HG03520 (cell line): ENCODE results near the gene TYR.
"Not testable (repeated sequence)": the region's sequence is repeated elsewhere in the genome, so short reads cannot be mapped to it uniquely, and the experiment has no call there.

Experiments
- ATAC-seq: cut with Tn5 transposase; IDR thresholded peaks from one replicate; pipeline ENCODE4 v1.9.1; 2021; ENCODE audit warnings: mild to moderate bottlenecking, moderate library complexity; ENCODE audit not compliant: unreplicated experiment

TYR gene

GRCh38 chr11:89267660-89268302, 90.1 kb downstream of the TYR start:
- no peak for ATAC-seq

DNA sequence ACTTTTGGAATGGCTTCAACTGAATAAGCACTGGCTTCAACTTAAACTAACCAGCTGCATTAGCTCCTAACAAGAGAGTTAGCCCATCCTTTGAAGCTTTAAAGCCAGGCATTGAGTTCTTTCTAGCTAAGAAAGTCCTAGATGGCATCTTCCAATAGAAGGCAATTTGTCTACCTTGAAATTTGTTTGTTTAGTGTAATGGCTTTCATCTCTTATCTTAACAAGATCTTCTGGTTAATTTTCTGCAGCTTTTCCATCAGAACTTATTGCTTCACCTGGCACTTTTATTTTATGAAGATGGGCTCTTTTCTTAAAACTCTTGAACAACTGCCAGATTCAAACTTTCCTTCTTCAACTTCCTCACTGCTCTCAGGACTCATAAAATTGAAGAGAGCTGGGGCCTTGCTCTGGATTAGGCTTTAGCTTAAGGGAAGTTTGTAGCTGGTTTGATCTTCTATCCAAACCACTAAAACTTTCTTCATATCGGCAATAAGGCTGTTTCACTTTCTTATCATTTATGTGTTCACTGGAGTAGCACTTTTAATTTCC, 94.9 kb downstream of the TYR start:
- ATAC-seq = not testable (repeated sequence)

DNA sequence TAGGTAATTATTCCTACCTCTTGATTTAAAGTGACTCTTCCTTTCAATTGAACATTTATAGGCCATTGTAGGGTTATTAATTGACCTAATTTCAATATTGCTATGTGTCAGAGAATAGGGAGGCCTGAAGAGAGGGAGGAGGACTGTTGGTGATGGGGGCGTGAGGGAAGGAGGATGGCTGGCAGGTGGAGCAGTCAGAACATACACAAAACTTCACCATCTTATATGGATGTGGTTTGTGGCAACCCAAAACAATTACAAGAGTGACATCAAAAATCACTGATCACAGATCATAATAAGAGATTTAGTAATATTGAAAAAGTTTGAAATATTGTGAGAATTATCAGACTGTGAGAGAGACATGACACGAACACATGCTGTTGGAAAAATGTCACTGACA, 95.5 kb downstream of the TYR start:
- not testable (repeated sequence) for ATAC-seq

DNA sequence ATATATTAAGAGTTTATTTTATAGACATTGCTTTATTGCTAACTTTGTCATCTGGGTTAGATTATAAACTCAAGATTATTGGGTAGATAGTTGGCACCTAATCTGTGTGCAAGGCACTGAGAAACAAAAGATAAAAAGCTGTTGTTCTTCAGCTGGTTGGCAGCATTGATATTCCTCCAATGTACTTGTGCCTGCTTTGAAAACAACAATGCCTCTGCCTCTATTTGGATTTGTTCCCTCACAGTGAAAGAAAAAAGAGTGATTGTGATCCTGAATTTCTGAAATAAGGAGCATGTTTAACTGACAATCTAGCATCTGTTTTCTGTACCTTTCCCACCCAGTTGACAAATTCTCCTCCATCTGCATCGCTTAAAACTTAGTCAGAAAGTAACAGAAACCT, 98.3 kb downstream of the TYR start:
- ATAC-seq = no peak

DNA sequence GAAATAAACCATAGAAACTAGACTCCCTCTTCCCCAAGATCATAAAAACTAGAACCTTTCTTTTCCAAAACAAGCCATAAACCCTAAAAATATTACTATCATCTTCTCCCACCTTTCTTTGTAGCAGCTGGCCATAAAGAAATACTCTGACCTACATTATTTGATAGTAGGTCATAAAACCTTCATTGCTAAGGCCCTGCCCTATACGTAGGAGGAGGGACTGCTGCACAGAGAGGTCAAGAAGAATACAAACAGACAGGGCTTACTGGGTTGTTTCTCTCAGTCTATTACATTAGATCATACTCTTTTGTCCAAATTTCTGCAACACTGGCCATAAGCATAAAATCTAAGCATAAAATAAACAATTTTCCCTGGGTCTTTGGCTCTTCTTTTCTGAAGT, 101.5 kb downstream of the TYR start:
- ATAC-seq = no peak

GRCh38 chr11:89281032-89281677, 103.5 kb downstream of the TYR start:
- not testable (repeated sequence) for ATAC-seq

DNA sequence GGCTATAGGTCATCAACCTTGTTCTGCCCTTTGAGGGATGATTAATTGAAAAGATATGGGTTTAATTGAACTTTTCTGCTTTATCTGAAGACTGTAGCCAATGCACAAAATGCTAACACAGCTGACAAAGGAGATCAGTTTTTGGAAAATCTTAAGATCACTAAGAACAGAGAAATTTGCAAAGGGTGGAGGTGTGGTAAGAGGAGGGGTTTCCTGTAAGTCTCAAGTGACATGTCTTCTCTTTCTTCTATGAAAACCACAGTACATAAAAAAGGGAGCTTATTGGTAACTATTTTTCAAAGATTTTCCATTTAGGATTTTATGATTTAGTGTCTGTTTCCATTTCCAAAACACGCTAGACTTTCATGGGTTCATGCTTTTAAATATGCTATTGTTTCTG, 108.9 kb downstream of the TYR start:
- ATAC-seq = not testable (repeated sequence)

DNA sequence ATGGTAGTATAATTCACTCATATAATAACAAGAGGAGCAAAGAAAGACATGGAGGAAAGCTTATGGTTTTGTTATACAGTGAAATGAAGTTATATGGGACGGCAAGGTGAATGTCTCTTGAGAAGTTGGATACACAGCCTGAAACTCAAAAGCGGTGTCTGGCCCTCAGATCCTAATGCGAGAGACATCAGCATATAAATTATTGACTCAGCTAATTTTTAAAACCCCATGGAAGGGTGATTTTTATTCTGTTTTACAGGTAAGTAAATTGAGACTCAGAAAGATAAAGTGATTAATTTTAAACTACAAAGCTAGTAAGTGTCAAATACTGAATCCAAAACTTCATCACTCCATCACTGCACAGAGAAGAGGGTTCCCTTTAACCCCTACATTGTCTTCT, 110.3 kb downstream of the TYR start:
- ATAC-seq = not testable (repeated sequence)

DNA sequence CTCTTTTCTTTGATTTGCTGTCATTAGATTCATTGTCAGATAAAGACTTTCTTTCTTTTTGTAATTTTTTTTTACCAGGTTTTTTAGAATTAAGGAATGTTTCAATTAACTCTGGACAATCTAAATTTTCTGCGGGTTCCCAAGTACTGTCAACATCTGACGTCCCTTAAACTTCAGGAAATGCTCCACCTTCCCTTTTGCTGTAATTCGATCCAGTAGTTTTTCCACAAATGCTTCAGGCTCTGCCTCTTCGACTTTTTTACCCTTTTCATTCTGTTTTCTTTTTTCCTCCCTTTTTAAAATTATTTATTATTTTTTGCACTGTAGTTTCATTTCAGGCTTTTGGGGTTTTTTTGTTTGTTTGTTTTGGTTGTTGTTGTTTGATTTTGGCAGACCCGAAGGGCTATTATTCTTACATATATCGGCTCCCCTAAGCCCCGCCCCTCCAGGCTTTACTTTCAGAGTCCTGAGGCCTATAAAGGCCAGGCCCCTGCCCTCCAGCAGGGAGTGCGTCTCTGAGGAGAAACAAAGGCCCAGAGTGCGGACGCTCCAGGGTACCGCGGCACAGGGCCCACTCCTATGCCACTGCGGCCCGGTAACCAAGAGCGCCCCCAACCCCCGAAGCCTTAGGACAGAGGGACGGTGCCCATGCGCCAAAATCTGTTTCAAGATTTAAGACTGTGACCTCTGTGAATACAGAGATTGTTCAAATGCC, 116.4 kb downstream of the TYR start:
- no peak for ATAC-seq

DNA sequence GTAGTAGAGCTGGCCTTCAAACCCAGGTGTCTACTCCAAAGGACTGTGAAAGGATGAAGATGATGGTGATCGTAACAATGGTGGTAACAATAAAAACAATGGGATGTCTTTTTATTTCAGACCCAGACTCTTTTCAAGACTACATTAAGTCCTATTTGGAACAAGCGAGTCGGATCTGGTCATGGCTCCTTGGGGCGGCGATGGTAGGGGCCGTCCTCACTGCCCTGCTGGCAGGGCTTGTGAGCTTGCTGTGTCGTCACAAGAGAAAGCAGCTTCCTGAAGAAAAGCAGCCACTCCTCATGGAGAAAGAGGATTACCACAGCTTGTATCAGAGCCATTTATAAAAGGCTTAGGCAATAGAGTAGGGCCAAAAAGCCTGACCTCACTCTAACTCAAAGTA, 117.3 kb downstream of the TYR start:
- ATAC-seq = not testable (repeated sequence)

- not testable (repeated sequence) for ATAC-seq
These were observed 125.4 kb downstream of the TYR start for GRCh38 chr11:89303029-89303428.

DNA sequence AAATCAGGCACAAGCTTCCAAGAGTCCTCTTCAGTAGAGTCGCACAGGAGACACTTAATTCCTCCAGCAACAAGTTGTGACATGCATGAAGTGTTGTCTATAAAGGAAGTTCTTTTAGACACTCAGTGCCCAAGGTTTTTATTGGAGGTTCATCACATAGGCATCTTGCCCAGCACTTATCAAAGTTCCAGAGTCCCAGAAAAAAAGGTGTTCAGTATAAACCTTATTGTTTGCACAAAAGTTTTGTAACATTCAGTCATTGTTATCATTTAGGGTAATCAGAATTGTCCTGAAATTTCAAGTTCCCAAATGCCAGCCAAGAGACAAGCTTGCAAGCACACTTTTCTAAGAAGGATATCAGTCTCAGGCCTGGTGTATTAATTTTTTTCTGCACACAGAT, 130.6 kb downstream of the TYR start:
- not testable (repeated sequence) for ATAC-seq

DNA sequence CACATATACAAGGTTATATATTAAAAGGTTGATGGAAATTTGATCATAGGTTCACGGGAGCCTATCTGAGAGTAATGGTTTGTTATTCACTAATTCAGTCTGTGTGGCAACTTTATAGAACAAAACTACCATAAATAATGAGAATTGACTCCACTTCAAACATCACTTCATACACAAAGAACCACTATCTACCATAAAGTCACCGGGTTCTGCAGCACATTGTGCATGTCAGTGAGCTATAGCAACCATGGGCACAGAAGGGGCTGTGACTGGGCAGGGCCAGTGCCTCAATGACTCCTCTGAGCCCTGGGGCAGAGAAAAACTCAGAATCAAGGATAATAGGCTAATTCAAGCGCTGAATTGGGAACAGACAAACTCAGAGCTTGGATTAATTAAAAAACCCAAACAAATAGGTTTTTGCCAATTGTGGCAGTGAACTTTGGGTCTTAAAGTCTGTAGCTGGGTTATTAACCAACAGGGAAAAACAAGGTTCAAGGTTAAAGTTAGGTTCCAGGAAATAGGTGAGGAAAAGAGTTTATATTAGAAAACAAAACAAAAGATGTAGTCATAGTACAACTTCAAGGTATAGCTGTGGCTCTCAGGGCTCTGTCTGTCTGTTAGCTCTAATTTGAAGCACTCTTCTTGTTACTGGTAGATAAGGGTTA, 131.8 kb downstream of the TYR start:
- not testable (repeated sequence) for ATAC-seq

GRCh38 chr11:89310607-89311006, 132.9 kb downstream of the TYR start:
- ATAC-seq = not testable (repeated sequence)

- ATAC-seq = no peak
These were observed 143.7 kb downstream of the TYR start for GRCh38 chr11:89321401-89321800.

DNA sequence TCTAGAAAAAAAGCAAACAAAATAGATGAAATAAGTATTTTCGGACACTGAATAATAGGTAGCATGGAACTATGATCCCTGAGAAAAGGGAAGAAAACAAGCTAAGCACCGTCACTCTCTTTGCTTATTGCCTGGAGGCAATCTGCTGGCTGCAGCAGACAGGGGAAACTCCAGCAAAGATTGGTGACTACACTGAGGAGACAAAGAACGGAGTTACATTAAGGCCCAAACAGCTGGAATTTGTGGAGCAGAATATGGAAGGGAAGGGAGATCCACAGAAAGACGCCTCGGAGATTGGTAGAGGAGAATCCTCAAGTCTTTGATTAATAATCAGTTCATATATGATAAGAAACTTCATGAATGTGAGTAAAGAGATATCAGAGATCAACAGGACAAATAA, 150.2 kb downstream of the TYR start:
- no peak for ATAC-seq

- ATAC-seq = not testable (repeated sequence)
These were observed 154.3 kb downstream of the TYR start for GRCh38 chr11:89331940-89332339.

- ATAC-seq = not testable (repeated sequence)
These were observed 156.0 kb downstream of the TYR start for GRCh38 chr11:89333704-89334103.

GRCh38 chr11:89337100-89337650, 159.5 kb downstream of the TYR start:
- ATAC-seq = not testable (repeated sequence)

- not testable (repeated sequence) for ATAC-seq
These were observed 160.4 kb downstream of the TYR start for GRCh38 chr11:89338073-89338472.

GRCh38 chr11:89340450-89340849, 162.8 kb downstream of the TYR start:
- ATAC-seq = not testable (repeated sequence)
